HG02938 (cell line): ENCODE data around the gene PDC.
"Not testable (repeated sequence)": the region's sequence is repeated elsewhere in the genome, so short reads cannot be mapped to it uniquely, and the experiment has no call there.

ENCODE experiments used
- ATAC-seq: cut with Tn5 transposase; IDR thresholded peaks from one replicate; pipeline ENCODE4 v1.9.1; 2021; ENCODE audit warnings: mild to moderate bottlenecking, moderate library complexity; ENCODE audit not compliant: unreplicated experiment

The PDC gene

DNA sequence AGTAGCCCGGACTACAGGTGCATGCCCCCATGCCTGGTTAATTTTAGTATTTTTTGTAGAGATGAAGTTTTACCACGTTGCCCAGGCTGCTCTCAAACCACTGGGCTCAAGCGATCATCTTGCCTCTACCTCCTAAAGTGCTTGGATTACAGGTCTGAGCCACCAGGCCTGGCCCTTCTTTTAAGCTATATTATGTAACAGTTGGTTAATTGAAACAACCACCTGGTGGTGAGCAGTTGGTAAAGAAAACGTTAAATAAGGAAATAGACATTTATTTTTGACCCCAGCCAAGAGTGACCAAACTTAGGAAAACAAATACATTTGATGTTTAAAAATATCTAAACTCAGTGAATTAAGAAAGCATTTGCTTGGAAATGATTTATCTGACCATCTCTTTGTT lies 12.1 kb upstream of the PDC start:
- ATAC-seq: no peak

GRCh38 chr1:186465946-186466345 lies 5.0 kb upstream of the PDC start:
- no peak for ATAC-seq

DNA sequence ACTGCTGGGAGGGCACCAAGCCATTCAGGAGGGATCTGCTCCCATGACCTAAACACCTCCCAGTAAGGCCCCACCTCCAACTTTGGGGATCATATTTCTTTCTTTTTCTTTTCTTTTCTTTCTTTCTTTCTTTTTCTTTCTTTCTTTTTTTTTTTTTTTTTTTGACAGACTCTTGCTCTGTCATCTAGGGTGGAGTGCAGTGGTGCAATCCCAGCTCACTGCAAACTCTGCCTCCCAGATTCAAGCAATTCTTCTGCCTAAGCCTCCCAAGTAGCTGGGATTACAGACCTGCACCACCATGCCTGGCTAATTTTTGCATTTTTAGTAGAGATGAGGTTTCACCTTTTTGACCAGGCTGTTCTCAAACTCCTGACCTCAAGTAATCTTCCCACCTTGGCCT lies 4.6 kb upstream of the PDC start:
- ATAC-seq: not testable (repeated sequence)

- ATAC-seq: no peak
Observed at GRCh38 chr1:186463926-186464325, 3.0 kb upstream of the PDC start.

DNA sequence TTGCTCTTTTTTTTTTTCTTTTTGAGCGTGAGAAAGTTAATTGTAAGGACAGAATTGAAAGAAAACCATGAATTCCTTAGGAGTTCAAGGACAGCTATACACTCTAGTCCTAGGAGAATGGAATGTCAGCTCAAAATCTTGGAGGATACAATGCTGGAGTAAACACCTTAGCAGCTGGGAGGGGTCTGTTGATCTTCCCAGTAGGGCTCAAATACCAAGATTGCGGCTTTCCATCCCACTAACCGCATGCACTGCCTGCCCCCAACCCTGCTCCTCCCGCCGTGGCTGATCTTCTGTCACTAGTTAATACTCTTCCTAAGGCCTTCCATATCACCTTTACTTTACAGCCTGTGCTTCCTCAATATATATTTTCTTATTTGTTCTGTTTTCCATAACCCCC lies 2.6 kb upstream of the PDC start:
- ATAC-seq: no peak

- not testable (repeated sequence) for ATAC-seq
Observed at GRCh38 chr1:186459161-186459560, 1.8 kb downstream of the PDC start.

DNA sequence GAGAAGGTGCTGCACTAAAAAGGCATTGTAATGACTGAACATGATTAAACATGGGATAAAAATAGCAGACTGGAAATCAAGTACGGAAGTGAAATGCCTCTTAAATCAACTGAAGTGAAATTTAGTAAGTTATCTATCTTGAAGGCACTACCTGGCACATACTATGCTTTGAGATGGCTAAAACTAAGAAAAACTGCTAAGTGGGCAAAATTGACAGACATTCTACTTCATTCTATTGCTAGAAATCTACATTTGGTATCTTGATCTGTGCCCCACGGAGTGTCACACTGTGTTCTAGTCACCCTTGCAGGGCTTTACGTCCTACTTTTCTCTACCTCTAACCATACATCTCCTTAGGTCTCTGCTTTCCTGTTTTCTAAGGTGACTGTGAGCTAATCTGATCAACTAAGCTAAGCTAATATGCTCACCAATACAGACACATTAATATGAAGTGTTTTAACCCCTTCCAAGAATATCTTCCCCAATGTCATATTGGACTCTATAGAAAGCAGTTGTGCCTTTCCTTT lies 4.1 kb downstream of the PDC start:
- ATAC-seq: no peak

DNA sequence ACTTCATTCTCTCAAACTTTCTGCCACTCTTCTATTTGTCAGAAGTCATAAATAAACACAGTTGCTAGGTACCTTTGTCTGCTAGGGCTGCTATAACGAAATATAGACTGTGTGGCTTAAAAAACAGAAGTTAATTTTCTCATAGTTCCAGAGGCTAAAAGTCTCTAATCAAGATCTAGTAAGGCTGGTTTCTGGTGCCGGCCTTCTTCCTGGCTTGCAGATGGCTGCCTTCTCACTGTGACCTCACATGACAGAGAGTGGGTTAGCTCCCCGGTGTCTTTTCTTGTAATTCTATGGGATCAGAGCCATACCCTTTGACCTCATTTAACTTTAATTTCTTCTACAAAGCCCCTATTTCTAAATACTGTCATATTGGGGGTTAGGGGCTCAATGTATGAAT lies 5.9 kb downstream of the PDC start:
- no peak for ATAC-seq

DNA sequence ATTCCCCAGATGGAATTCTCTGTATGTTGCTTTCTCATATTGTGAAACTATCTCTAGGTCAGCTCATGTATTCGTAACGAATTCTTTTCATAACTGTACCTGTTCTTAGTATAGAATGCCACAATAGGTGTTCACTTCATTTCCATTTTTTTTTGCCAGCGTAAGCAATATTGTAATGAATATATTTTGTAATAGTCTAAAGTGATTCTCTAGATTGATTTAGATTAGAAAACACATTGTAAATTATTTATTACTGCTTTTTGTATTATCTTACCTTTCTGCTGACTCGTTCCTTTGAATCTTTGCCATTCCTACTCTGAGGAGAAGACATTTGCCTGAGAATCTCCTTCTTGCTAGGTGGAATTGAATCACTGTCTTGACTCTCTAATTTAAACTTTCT lies 14.8 kb downstream of the PDC start:
- ATAC-seq: no peak

DNA sequence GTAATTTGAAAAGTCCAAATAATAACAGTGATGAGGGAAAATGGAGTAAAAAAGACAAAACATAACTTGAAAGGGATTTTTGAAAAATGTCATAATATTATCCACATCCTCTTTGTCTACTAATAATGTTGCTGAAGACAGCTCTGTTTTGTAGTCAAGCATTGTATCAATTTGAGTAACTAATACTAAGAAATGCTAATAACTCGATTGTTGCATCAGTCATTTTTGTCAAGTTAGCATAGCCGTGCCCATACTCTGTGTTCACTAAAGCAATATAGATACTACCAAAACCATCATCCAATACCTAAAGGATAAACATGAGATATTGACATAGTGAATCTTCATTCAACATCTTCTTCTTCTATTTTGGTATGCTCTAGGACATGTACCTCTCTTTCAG lies 17.3 kb downstream of the PDC start:
- peak; percentile 64 for ATAC-seq

- ATAC-seq: no peak
Observed at GRCh38 chr1:186442651-186443375, 18.1 kb downstream of the PDC start.

DNA sequence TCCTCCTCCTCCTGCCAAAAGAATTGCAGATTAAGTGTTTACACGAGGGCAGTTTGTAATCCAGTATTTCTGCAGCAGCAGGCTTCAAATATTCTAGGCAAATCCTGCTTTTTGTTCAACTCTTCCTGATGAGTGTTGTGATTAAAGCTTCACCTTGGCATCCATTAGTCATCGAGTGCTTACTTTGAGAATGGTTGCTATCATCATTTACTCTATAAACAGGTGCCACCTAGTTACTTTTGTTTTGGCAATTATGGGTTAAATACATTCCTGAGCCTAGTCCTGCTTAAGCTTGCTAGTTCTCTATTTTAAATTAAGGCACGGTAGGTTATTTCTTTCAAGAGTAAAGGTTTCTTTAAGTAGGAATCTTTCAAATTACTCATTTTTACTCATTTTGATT lies 20.3 kb downstream of the PDC start:
- ATAC-seq: no peak

DNA sequence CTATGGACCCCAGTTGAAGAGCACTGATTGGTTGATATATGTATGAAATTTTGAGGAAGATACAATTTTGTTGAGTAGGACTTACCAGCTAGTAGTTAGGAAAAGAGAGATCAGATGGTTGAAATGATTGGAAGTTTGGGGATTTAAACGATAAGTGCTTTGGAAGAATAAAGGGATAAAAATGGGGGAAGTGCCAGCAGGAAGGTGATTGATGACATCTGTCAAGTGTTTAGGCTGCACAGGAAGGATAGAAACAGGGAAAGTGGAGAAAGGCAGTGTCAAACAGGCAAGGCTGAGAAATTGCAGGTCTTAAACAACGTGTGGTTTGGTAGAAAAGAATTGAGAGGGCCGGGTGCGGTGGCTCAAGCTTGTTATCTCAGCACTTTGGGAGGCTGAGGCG lies 22.3 kb downstream of the PDC start:
- ATAC-seq: no peak

DNA sequence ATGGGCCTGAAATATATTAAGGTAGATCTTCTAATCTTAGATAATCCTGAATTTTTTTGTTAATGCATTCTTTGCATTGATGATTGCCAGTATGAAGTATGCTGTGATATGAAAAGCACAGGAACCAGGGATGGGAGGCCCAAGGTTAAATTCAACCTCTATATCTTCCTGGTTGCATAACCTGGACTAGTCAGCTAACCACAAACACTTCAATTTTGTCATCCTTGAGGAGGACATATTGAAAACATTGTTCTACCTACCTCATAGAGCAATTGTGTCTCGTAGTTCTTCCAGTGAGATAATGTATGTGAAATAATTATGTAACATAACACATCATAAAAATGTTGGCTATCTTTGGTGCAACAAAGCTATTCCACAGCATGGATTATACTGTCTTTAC lies 25.6 kb downstream of the PDC start:
- no peak for ATAC-seq

- no peak for ATAC-seq
Observed at GRCh38 chr1:186429017-186429416, 31.9 kb downstream of the PDC start.

DNA sequence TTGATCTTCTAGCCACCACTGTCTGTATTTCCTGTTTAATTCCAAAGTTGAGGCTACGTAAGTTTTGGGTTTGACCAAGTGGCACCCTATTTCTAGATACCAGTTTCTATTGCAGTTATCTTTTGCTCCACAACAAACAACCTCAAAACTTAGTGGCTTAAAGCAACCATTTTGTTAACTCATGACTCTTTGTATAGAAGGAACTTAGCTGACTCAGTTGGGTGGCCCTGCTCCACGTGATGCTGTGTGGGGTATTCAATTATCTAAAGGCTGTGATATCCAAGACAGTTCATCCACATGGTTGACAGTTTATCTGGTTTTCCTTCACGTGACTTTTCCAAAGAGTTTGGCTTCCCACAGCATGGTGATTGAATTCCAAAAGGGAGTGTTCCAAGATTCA lies 34.8 kb downstream of the PDC start:
- no peak for ATAC-seq

DNA sequence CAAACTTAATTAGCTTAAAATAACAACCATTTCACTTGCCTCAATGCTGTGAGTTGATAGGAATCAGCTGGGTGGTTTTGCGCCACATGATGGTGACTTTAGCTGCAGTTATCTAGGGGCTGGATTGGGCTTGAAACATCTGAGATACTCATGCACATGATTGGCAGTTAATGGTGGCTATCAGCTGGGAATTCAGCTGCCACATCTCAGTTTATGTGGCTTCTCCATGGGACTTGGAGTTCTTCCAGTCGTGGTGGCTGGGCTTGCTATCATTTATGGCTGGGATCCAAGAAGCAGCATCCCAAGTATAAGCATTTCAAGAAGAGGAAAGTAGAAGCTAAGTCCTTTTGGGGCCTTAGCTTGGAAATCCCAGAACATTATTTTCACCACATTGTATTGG lies 36.4 kb downstream of the PDC start:
- ATAC-seq: no peak

GRCh38 chr1:186421446-186421845 lies 39.5 kb downstream of the PDC start:
- no peak for ATAC-seq

DNA sequence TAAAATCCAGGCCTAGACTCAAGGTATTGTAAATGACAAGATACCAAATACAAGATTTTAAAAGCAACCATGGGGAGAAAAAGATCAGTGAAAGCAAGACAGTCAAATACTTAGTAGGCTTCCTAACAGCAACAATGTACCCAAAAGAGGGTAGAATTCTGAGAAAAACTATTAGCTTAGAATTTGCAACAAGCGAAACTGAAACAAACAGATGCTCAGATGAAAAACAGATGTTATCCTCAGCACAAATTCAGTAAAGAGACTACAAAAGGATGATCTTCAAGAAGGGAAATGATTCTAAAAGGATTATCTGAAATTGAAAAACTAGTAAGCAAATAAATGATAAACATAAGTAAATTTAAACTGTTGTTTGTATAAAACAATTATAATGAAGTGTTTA lies 40.0 kb downstream of the PDC start:
- ATAC-seq: peak; percentile 81

- no peak for ATAC-seq
Observed at GRCh38 chr1:186420311-186420710, 40.6 kb downstream of the PDC start.

- no peak for ATAC-seq
Observed at GRCh38 chr1:186418503-186418902, 42.4 kb downstream of the PDC start.

DNA sequence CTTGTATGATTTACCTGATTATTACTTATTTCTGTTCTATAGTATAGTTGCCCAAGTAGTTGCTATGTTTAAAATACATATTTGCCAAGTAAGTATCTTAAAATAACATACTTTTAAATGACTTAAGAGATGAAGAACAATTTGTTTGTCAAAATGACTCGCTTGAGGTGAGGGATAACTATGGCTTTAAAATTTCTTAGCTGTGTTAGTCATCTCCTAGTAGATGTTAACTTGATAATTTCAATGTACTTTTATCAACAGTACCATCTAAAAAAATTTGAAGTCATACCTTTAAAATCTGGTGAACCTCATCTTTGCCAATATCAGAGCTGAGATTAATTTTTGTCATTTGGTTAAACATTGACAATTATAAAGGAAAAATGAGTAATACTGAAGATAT lies 47.6 kb downstream of the PDC start:
- no peak for ATAC-seq

DNA sequence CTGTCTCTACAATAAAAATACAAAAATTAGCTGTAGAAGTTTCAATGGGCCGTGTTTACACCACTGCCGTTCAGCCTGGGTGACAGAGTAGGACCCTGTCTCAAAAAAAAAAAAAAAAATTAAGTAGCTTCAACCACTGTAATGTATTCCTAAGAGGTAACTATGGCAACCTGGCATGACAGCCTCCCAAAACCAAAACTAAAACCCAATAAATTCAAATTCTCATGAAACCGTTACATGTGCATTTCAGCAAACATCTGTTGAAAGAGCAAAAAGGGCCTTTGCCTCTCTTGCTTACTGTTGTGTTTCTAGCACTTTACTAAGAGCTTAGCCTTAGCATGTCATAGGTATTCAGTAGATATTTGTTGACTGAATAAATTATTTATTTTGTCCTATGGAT lies 51.8 kb downstream of the PDC start:
- ATAC-seq: peak; percentile 87
